ENCODE results near the gene CTSH.
"Not testable (repeated sequence)": the region's sequence is repeated elsewhere in the genome, so short reads cannot be mapped to it uniquely, and the experiment has no call there.

CTSH gene

GRCh38 chr15:78938658-78939488 lies 6.0 kb downstream of the CTSH start:
- DNase-seq (ENCODE audit: low read depth) = no peak

GRCh38 chr15:78937132-78937739 lies 7.6 kb downstream of the CTSH start:
- no peak for DNase-seq (ENCODE audit: low read depth)

- no peak for DNase-seq (ENCODE audit: low read depth)
Observed at GRCh38 chr15:78934655-78935023, 10.2 kb downstream of the CTSH start.

- no peak for DNase-seq (ENCODE audit: low read depth)
Observed at GRCh38 chr15:78933823-78934654, 10.8 kb downstream of the CTSH start.

GRCh38 chr15:78933187-78933822 lies 11.5 kb downstream of the CTSH start:
- DNase-seq (ENCODE audit: low read depth) = no peak

GRCh38 chr15:78932258-78932808 lies 12.5 kb downstream of the CTSH start:
- DNase-seq (ENCODE audit: low read depth) = no peak

GRCh38 chr15:78931439-78932257 lies 13.2 kb downstream of the CTSH start:
- no peak for DNase-seq (ENCODE audit: low read depth)

- DNase-seq (ENCODE audit: low read depth) = no peak
Observed at GRCh38 chr15:78930577-78931388, 14.1 kb downstream of the CTSH start.

- no peak for DNase-seq (ENCODE audit: low read depth)
Observed at GRCh38 chr15:78929536-78930264, 15.1 kb downstream of the CTSH start.

GRCh38 chr15:78928616-78929093 lies 16.2 kb downstream of the CTSH start:
- no peak for DNase-seq (ENCODE audit: low read depth)

- not testable (repeated sequence) for DNase-seq (ENCODE audit: low read depth)
Observed at GRCh38 chr15:78928176-78928575, 16.7 kb downstream of the CTSH start.

GRCh38 chr15:78927077-78927790 lies 17.6 kb downstream of the CTSH start:
- DNase-seq (ENCODE audit: low read depth) = no peak

- no peak for DNase-seq (ENCODE audit: low read depth)
Observed at GRCh38 chr15:78925956-78926743, 18.7 kb downstream of the CTSH start.

GRCh38 chr15:78925076-78925624 lies 19.7 kb downstream of the CTSH start:
- DNase-seq (ENCODE audit: low read depth) = no peak

GRCh38 chr15:78923480-78924360 lies 21.1 kb downstream of the CTSH start:
- DNase-seq (ENCODE audit: low read depth) = no peak

GRCh38 chr15:78923015-78923414 lies 21.8 kb downstream of the CTSH start:
- DNase-seq (ENCODE audit: low read depth) = no peak

- DNase-seq (ENCODE audit: low read depth) = no peak
Observed at GRCh38 chr15:78922527-78922926, 22.3 kb downstream of the CTSH start.

Measured in stimulated activated CD8-positive, alpha-beta memory T cell treated with anti-CD3 and anti-CD28 coated beads, Interleukin-15, amount 100 ng/mL, for 24 hours (primary cell).